GM23338 (cell line): ENCODE data around the gene APOL6. TPM values are rescaled to one million over a fixed set of nuclear protein-coding genes. Genes with fewer than 3 reads are reported as not detected.

Source experiments
- ATAC-seq: fragments of 200-7000 bp; cut with Tn5 transposase; 3 replicates; pipeline ENCODE4 v1.9.1; 2020
- DNase-seq: peaks from one replicate; pipeline ENCODE4 v3.0.0-alpha.2; 2015; ENCODE audit warnings: low spot score
- H2AFZ ChIP-seq: fragments of 200-600 bp; sonication (generic); 2 replicates; pipeline ENCODE4 v1.8.0; 2016; ENCODE audit warnings: antibody characterized with exemption, mild to moderate bottlenecking, moderate library complexity
- H3F3A ChIP-seq: fragments of 200-600 bp; sonication (generic); replicated peaks from 2 replicates; pipeline ENCODE4 v1.8.0; 2017; ENCODE audit warnings: antibody characterized with exemption, mixed run types, low read depth
- H3K27ac ChIP-seq: fragments of 200-600 bp; sonication (generic); 2 replicates; pipeline ENCODE4 v1.6.1; 2016; ENCODE audit warnings: low read depth
- H3K27me3 ChIP-seq: fragments of 200-600 bp; sonication (generic); 2 replicates; pipeline ENCODE4 v1.8.0; 2016; ENCODE audit warnings: mild to moderate bottlenecking, mixed run types, moderate library complexity; ENCODE audit not compliant: insufficient read depth
- H3K36me3 ChIP-seq: fragments of 200-600 bp; sonication (generic); 2 replicates; pipeline ENCODE4 v1.8.0; 2016; ENCODE audit warnings: mild to moderate bottlenecking; ENCODE audit not compliant: insufficient read depth
- H3K4me1 ChIP-seq: fragments of 200-600 bp; sonication (generic); 2 replicates; pipeline ENCODE4 v1.8.0; 2016; ENCODE audit warnings: mild to moderate bottlenecking, moderate library complexity; ENCODE audit not compliant: insufficient read depth
- H3K4me2 ChIP-seq: fragments of 200-600 bp; sonication (generic); 2 replicates; pipeline ENCODE4 v1.7.1; 2017; ENCODE audit warnings: mixed run types
- H3K4me3 ChIP-seq: fragments of 200-600 bp; sonication (generic); 2 replicates; pipeline ENCODE4 v1.6.1; 2016; ENCODE audit warnings: mixed run types
- H3K79me2 ChIP-seq: fragments of 200-600 bp; sonication (generic); replicated peaks from 2 replicates; pipeline ENCODE4 v1.8.0; 2017; ENCODE audit warnings: mild to moderate bottlenecking; ENCODE audit not compliant: insufficient read depth
- H3K9me2 ChIP-seq: fragments of 200-600 bp; sonication (generic); 2 replicates; pipeline ENCODE4 v1.8.0; 2017; ENCODE audit not compliant: insufficient read depth
- H4K20me1 ChIP-seq: fragments of 200-600 bp; sonication (generic); replicated peaks from 2 replicates; pipeline ENCODE4 v1.8.0; 2017; ENCODE audit warnings: mild to moderate bottlenecking; ENCODE audit not compliant: insufficient read depth
- H3K27ac Mint-ChIP-seq: 2 replicates; pipeline ENCODE4 v1.8.0; 2020; ENCODE audit warnings: inconsistent platforms, mild to moderate bottlenecking, moderate library complexity, mixed read lengths
- H3K27me3 Mint-ChIP-seq: 3 replicates; pipeline ENCODE4 v1.8.0; 2022; ENCODE audit warnings: low read depth, mild to moderate bottlenecking, moderate library complexity, mixed read lengths, inconsistent platforms; ENCODE audit not compliant: insufficient read depth, poor library complexity
- H3K36me3 Mint-ChIP-seq: 3 replicates; pipeline ENCODE4 v1.8.0; 2021; ENCODE audit warnings: low read depth, mild to moderate bottlenecking, inconsistent platforms, moderate library complexity, mixed read lengths
- H3K4me1 Mint-ChIP-seq: 3 replicates; pipeline ENCODE4 v1.8.0; 2020; ENCODE audit warnings: mild to moderate bottlenecking, inconsistent platforms, mixed read lengths
- H3K4me3 Mint-ChIP-seq: 3 replicates; pipeline ENCODE4 v1.8.0; 2021; ENCODE audit warnings: moderate library complexity, mild to moderate bottlenecking, inconsistent platforms, mixed read lengths
- H3K9me3 Mint-ChIP-seq: 3 replicates; pipeline ENCODE4 v1.8.0; 2020; ENCODE audit warnings: moderate library complexity, mild to moderate bottlenecking, inconsistent platforms, mixed read lengths
- CREB1 ChIP-seq: fragments of 250-450 bp; sonication (Bioruptor Pico); IDR thresholded peaks from 2 replicates; pipeline ENCODE4 v1.5.0; 2020; ENCODE audit warnings: low read depth, mild to moderate bottlenecking, moderate library complexity
- EZH2 ChIP-seq: fragments of 200-600 bp; sonication (generic); IDR thresholded peaks from one replicate; pipeline ENCODE4 v1.8.0; 2017; ENCODE audit warnings: antibody characterized with exemption, mild to moderate bottlenecking, low read depth; ENCODE audit not compliant: unreplicated experiment
- EZH2phosphoT487 ChIP-seq: fragments of 200-600 bp; sonication (generic); IDR thresholded peaks from one replicate; pipeline ENCODE4 v1.8.1; 2018; ENCODE audit warnings: antibody characterized with exemption; ENCODE audit not compliant: unreplicated experiment
- JUNB ChIP-seq: IDR thresholded peaks from one replicate; pipeline ENCODE4 v1.6.1; 2016; ENCODE audit warnings: antibody characterized with exemption; ENCODE audit not compliant: unreplicated experiment
- NANOG ChIP-seq: IDR thresholded peaks from 2 replicates; pipeline ENCODE4 v1.6.1; 2016; ENCODE audit warnings: antibody characterized with exemption, borderline replicate concordance
- POLR2AphosphoS5 ChIP-seq: IDR thresholded peaks from 2 replicates; pipeline ENCODE4 v1.6.1; 2016; ENCODE audit warnings: antibody characterized with exemption, low read depth
- STAT1 ChIP-seq: IDR thresholded peaks from one replicate; pipeline ENCODE4 v1.6.1; 2016; ENCODE audit warnings: antibody characterized with exemption; ENCODE audit not compliant: unreplicated experiment
- ZNF114 ChIP-seq: fragments of 250-450 bp; sonication (Bioruptor Pico); IDR thresholded peaks from 2 replicates; pipeline ENCODE4 v1.5.0; 2020; ENCODE audit warnings: mild to moderate bottlenecking, moderate library complexity
- ZNF331 ChIP-seq: fragments of 250-450 bp; sonication (Bioruptor Pico); IDR thresholded peaks from 2 replicates; pipeline ENCODE4 v1.5.0; 2020; ENCODE audit warnings: low read depth, mild to moderate bottlenecking, moderate library complexity
- polyA plus RNA-seq: library from polyadenylated mRNA; unstranded; fragments of >200 nt; fragmentation: Nextera tagmentation; extraction: Ambion mirVana; gene quantifications from 2 replicates; pipeline ENCODE4 v1.2.1, GENCODE V29; 2016
- total RNA-seq: library from RNA; depleted of rRNA; stranded (reverse); fragments of >200 nt; shearing (Covaris generic); gene quantifications from 2 replicates; pipeline ENCODE4 v1.2.3, GENCODE V29; 2014
- TF ChIP-seq, protein P1 (sequence below), 2 experiments: fragments of 200-600 bp in 1 of 2; sonication (generic) in 1 of 2; conservative IDR thresholded peaks; 2 replicates each; pipeline versions ENCODE4 v1.5.1 to v1.6.1; 2016 to 2017; ENCODE audit warnings: antibody characterized with exemption in 2 of 2, low read depth in 2 of 2, mild to moderate bottlenecking in 2 of 2, moderate library complexity in 1 of 2
- TF ChIP-seq, protein P2 (sequence below): fragments of 250-450 bp; sonication (Bioruptor Pico); IDR thresholded peaks from 2 replicates; pipeline ENCODE4 v1.5.0; 2020; ENCODE audit warnings: mild to moderate bottlenecking, moderate library complexity
- TF ChIP-seq, protein P3 (sequence below): IDR thresholded peaks from 2 replicates; pipeline ENCODE4 v1.6.1; 2016; ENCODE audit warnings: antibody characterized with exemption
- TF ChIP-seq, protein P4 (sequence below): IDR thresholded peaks from one replicate; pipeline ENCODE4 v1.6.1; 2018; ENCODE audit warnings: antibody characterized with exemption; ENCODE audit not compliant: unreplicated experiment

Gene APOL6
- total and polyA plus RNA-seq, 2 experiments from 2014 or later = 0.10 to 0.14 TPM

DNA sequence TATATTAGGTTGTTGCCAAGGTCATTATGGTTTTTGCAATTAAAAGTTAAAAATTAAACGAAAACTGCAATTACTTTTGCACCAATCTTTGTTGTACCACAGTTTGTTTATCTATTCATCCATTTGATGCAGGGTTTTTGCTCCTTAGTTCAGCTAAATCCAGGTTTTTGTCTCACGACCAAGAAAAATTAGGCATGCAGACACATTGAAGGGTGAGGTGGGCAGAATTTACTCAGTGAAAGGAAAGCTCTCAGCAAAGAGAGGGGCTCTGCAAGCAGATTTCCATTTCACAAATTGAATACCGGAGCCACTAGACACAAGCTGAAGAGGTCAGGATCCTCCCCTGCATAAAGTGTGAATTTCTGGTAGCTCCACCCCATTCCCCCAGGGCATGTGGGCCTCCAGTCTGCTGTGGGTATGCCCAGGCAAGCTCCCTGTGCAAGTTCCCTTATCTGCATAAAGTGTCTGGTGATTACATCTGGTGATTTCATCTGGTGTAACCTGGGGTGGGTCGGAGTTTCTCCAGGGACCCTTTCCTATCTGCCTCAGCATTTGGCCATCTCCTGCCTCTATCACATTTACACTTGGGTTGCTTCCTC lies 33.3 kb downstream of the APOL6 start:
- Mint-ChIP-seq H3K27me3 (peaks cover 1% of the 10 kb centered on the region), H3K36me3 (peaks cover 16% of the 10 kb centered on the region), H3K9me3 (peaks cover 27% of the 10 kb centered on the region), H3K4me1 (no peaks in the 10 kb centered on the region), H3K27ac (no peak overlapping the region), H3K4me3 (no peak overlapping the region)
- Histone ChIP-seq H2AFZ (no peak overlapping the region), H4K20me1 (no peaks in the 10 kb centered on the region), H3K4me3 (no peak overlapping the region), H3K4me1 (no peaks in the 10 kb centered on the region), H3K36me3 (peaks cover 6% of the 10 kb centered on the region; the same call in 1 of the 2 replicates), H3K4me2 (no peak overlapping the region), H3K79me2 (no peaks in the 10 kb centered on the region), H3F3A (no peaks in the 10 kb centered on the region), H3K27me3 (no peaks in the 10 kb centered on the region), H3K9me2 (0 out of 2 replicates have a peak, but pooled peaks cover under 1% of the 10 kb centered on the region), H3K27ac (no peak overlapping the region)
- DNase-seq (no peak), ATAC-seq (no peak)
- TF ChIP-seq, protein P1, sequence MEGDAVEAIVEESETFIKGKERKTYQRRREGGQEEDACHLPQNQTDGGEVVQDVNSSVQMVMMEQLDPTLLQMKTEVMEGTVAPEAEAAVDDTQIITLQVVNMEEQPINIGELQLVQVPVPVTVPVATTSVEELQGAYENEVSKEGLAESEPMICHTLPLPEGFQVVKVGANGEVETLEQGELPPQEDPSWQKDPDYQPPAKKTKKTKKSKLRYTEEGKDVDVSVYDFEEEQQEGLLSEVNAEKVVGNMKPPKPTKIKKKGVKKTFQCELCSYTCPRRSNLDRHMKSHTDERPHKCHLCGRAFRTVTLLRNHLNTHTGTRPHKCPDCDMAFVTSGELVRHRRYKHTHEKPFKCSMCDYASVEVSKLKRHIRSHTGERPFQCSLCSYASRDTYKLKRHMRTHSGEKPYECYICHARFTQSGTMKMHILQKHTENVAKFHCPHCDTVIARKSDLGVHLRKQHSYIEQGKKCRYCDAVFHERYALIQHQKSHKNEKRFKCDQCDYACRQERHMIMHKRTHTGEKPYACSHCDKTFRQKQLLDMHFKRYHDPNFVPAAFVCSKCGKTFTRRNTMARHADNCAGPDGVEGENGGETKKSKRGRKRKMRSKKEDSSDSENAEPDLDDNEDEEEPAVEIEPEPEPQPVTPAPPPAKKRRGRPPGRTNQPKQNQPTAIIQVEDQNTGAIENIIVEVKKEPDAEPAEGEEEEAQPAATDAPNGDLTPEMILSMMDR (conservative IDR thresholded peaks at IDR 0.05; ENCODE audit: low read depth in 2 of 2) = no peak
- TF ChIP-seq, protein P2, sequence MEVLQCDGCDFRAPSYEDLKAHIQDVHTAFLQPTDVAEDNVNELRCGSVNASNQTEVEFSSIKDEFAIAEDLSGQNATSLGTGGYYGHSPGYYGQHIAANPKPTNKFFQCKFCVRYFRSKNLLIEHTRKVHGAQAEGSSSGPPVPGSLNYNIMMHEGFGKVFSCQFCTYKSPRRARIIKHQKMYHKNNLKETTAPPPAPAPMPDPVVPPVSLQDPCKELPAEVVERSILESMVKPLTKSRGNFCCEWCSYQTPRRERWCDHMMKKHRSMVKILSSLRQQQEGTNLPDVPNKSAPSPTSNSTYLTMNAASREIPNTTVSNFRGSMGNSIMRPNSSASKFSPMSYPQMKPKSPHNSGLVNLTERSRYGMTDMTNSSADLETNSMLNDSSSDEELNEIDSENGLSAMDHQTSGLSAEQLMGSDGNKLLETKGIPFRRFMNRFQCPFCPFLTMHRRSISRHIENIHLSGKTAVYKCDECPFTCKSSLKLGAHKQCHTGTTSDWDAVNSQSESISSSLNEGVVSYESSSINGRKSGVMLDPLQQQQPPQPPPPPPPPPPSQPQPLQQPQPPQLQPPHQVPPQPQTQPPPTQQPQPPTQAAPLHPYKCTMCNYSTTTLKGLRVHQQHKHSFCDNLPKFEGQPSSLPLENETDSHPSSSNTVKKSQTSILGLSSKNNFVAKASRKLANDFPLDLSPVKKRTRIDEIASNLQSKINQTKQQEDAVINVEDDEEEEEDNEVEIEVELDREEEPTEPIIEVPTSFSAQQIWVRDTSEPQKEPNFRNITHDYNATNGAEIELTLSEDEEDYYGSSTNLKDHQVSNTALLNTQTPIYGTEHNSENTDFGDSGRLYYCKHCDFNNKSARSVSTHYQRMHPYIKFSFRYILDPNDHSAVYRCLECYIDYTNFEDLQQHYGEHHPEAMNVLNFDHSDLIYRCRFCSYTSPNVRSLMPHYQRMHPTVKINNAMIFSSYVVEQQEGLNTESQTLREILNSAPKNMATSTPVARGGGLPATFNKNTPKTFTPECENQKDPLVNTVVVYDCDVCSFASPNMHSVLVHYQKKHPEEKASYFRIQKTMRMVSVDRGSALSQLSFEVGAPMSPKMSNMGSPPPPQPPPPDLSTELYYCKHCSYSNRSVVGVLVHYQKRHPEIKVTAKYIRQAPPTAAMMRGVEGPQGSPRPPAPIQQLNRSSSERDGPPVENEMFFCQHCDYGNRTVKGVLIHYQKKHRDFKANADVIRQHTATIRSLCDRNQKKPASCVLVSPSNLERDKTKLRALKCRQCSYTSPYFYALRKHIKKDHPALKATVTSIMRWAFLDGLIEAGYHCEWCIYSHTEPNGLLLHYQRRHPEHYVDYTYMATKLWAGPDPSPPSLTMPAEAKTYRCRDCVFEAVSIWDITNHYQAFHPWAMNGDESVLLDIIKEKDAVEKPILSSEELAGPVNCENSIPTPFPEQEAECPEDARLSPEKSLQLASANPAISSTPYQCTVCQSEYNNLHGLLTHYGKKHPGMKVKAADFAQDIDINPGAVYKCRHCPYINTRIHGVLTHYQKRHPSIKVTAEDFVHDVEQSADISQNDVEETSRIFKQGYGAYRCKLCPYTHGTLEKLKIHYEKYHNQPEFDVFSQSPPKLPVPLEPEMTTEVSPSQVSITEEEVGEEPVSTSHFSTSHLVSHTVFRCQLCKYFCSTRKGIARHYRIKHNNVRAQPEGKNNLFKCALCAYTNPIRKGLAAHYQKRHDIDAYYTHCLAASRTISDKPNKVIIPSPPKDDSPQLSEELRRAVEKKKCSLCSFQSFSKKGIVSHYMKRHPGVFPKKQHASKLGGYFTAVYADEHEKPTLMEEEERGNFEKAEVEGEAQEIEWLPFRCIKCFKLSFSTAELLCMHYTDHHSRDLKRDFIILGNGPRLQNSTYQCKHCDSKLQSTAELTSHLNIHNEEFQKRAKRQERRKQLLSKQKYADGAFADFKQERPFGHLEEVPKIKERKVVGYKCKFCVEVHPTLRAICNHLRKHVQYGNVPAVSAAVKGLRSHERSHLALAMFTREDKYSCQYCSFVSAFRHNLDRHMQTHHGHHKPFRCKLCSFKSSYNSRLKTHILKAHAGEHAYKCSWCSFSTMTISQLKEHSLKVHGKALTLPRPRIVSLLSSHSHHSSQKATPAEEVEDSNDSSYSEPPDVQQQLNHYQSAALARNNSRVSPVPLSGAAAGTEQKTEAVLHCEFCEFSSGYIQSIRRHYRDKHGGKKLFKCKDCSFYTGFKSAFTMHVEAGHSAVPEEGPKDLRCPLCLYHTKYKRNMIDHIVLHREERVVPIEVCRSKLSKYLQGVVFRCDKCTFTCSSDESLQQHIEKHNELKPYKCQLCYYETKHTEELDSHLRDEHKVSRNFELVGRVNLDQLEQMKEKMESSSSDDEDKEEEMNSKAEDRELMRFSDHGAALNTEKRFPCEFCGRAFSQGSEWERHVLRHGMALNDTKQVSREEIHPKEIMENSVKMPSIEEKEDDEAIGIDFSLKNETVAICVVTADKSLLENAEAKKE (CRISPR knock-in tag) = no peak
- TF ChIP-seq EZH2 (no peak), POLR2AphosphoS5 (no peak), JUNB (no peak), ZNF114 (CRISPR knock-in tag) (no peak), CREB1 (CRISPR knock-in tag) (no peak), STAT1 (no peak), EZH2phosphoT487 (no peak), ZNF331 (CRISPR knock-in tag) (no peak), NANOG (no peak)
- TF ChIP-seq, protein P3, sequence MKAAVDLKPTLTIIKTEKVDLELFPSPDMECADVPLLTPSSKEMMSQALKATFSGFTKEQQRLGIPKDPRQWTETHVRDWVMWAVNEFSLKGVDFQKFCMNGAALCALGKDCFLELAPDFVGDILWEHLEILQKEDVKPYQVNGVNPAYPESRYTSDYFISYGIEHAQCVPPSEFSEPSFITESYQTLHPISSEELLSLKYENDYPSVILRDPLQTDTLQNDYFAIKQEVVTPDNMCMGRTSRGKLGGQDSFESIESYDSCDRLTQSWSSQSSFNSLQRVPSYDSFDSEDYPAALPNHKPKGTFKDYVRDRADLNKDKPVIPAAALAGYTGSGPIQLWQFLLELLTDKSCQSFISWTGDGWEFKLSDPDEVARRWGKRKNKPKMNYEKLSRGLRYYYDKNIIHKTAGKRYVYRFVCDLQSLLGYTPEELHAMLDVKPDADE = no peak
- TF ChIP-seq, protein P4, sequence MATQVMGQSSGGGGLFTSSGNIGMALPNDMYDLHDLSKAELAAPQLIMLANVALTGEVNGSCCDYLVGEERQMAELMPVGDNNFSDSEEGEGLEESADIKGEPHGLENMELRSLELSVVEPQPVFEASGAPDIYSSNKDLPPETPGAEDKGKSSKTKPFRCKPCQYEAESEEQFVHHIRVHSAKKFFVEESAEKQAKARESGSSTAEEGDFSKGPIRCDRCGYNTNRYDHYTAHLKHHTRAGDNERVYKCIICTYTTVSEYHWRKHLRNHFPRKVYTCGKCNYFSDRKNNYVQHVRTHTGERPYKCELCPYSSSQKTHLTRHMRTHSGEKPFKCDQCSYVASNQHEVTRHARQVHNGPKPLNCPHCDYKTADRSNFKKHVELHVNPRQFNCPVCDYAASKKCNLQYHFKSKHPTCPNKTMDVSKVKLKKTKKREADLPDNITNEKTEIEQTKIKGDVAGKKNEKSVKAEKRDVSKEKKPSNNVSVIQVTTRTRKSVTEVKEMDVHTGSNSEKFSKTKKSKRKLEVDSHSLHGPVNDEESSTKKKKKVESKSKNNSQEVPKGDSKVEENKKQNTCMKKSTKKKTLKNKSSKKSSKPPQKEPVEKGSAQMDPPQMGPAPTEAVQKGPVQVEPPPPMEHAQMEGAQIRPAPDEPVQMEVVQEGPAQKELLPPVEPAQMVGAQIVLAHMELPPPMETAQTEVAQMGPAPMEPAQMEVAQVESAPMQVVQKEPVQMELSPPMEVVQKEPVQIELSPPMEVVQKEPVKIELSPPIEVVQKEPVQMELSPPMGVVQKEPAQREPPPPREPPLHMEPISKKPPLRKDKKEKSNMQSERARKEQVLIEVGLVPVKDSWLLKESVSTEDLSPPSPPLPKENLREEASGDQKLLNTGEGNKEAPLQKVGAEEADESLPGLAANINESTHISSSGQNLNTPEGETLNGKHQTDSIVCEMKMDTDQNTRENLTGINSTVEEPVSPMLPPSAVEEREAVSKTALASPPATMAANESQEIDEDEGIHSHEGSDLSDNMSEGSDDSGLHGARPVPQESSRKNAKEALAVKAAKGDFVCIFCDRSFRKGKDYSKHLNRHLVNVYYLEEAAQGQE = no peak
